Measurements from ENCODE around the gene SPO11.
"Not testable (repeated sequence)": the region's sequence is repeated elsewhere in the genome, so short reads cannot be mapped to it uniquely, and the experiment has no call there.

Gene SPO11

GRCh38 chr20:57347393-57347792, 17.8 kb downstream of the SPO11 start:
- DNase-seq, result no peak

- not testable (repeated sequence) for DNase-seq
Observed at GRCh38 chr20:57348200-57348921, 18.8 kb downstream of the SPO11 start.

GRCh38 chr20:57348922-57349574, 19.4 kb downstream of the SPO11 start:
- not testable (repeated sequence) for DNase-seq

DNA sequence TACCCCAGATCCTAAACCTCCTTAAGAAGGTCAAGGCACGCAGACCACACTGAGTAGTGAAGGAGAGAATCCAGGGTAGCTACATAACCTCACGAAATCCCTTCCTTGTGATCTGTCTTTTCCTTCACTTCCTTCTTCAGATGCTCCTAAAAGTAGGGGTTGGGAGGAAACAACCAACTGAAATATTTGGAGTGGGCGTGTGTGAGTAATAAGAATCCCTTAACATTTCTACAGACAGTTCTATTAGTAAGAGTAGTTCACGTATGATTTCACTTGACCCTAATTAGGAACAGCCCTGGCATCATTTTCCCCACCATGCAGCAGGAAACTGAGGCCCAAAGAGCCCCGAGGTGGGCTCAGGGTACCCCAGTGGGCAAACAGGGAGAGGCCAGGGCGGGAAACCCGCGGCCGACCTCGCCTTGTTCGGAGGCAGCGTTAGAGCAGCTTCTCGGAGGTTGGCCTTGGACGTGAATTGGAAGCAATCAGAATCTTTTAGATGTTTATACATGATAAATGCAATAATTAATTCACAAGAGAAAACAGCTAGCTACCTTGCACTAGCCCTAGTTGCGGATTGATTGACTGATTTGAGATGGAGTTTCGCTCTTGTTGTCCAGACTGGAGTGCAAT, 20.6 kb downstream of the SPO11 start:
- no peak for DNase-seq

GRCh38 chr20:57350726-57351041, 21.1 kb downstream of the SPO11 start:
- DNase-seq, result not testable (repeated sequence)

GRCh38 chr20:57351042-57351783, 21.6 kb downstream of the SPO11 start, which contains the start of gene RAE1:
Gene RAE1 (plus strand): TSS chr20:57351255. CDS start chr20:57354039, 2,784 bp downstream.
- DNase-seq, result peak; percentile 93

GRCh38 chr20:57352305-57352704, 22.7 kb downstream of the SPO11 start:
- no peak for DNase-seq

DNA sequence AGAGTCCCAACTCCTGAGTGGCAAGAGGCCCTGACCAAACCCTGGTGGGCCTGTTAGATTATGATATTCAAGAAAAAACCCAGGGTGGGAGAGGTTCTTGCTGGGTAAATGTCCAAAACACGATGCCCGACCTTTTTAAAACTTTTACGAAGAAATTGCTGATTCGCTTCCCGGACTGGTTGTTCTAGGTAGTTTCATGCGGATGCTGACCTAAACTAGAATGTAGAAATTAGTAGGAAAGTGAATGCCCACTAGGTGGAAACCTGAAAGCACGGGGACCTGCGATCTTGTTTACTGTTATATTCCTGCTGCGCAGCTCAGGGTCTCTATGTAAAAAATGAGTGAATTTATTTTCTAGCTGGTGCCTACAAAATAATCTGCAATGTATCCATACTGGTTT, 23.7 kb downstream of the SPO11 start:
- DNase-seq, result no peak

DNA sequence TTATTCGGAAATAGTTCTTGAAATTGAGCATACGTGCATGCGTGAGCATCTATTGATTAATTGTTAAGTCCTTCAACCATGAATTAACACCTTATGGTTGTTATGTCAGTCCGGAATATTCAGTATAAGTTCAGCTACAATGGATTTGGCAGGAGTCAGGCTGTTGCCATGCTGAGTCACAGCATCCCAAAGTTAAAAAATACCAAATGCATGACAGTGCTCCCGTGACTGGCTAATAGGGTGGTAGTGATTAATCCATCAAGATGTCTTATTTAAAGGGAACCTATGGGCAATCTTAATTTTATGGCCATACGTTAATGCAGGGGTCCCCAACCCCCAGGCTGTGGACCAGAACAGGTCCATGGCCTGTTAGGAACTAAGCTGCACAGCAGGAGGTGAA, 31.9 kb downstream of the SPO11 start:
- DNase-seq, result no peak

DNA sequence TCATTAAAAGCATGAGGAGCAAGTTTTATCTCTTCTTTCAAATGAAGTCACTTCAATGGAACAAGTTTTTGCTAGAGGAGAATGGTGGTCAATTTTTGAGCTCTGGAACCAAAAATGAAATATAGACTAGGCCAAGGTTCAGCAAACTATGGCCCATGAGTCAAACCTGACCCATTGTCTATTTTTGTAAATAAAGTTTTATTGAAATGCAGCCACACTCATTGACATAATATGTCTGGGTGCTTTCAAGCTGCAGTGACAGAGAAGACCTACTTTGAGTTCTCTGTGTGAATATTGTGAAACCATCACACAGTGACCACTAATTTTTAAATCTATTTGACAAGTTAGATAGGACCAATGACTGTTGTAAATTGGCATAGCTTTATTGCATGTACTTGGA, 34.8 kb downstream of the SPO11 start:
- DNase-seq, result no peak

- DNase-seq, result no peak
Observed at GRCh38 chr20:57369596-57369995, 40.0 kb downstream of the SPO11 start.

DNA sequence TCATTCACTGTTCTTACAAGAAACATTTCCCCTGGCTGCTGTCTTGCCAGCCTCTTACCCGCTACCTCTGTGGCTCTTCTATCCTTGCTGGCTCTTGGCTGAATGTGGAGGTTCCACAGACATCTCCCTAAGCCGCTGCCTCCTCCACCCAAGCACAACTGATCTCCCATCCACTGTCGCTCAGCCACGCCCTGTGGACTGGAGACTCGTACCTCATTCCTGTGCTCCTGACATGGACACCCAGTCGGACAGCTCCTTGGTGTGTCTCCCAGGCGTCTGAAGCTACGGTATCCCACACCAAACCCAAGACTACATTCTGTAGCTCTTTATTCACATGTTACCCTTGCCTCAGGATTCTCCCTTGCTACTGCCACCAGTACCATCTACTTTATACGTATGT, 40.7 kb downstream of the SPO11 start:
- no peak for DNase-seq

GRCh38 chr20:57371363-57371762, 41.8 kb downstream of the SPO11 start:
- DNase-seq, result no peak

GRCh38 chr20:57372157-57372556, 42.6 kb downstream of the SPO11 start:
- no peak for DNase-seq

DNA sequence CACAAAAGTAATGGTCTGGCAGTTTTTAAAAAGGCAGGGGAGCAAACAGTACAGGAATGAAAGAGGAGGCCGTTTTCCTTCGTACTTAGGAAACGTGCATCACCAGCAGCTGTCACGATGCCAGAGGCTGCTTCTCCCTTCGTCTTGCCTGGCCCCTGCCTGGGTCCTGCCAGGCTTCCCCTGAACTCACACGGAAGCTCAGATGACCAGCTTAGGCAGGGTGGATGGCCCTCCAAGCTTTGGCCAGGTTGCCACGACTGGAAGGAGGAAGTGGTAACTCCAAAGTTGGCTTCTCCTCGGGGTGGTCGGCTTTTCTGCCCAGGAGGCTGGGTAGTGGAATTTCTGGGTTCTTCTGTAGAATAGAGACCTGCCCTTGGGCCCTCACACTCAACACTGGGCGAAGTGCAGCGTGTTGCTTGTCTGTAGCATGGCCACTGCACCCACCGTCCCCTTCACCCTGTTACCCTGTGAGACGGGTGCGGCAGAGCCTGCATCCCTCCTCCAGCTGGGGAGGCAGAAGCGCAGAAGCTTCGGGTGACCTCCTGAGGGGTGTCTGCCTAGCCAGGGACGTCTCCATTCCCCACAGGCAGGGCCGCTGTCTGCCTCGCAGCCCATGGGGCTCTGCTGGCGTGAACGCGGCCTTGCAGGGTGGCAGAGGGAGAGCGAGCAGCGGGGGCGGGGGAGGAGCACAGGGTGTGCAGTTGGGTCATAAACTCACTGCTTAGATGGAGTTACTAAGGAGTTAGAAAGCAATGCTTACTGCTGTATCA, 43.2 kb downstream of the SPO11 start:
- no peak for DNase-seq

DNA sequence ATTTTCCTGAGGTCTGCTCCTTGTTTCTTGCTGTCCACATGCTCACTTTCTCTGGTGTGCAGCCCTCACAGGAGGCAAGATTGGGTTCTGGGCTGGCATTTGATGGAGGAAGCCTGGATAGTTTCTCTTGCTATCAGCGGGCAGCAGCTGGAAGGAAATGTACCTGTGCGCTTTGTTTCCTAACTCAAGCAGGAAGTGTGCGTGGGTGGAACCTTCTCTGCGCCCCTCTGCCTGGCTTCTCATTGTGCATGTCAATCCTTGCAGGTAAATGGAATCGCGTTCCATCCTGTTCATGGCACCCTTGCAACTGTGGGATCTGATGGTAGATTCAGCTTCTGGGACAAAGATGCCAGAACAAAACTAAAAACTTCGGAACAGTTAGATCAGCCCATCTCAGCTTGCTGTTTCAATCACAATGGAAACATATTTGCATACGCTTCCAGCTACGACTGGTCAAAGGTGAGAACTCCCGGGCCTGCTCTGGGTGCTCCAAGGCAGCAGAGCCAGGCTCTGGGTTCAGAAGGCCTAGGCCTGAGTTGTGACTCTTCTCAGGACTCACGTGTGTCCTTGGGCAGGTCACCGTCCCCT, 44.8 kb downstream of the SPO11 start:
- DNase-seq, result no peak

DNA sequence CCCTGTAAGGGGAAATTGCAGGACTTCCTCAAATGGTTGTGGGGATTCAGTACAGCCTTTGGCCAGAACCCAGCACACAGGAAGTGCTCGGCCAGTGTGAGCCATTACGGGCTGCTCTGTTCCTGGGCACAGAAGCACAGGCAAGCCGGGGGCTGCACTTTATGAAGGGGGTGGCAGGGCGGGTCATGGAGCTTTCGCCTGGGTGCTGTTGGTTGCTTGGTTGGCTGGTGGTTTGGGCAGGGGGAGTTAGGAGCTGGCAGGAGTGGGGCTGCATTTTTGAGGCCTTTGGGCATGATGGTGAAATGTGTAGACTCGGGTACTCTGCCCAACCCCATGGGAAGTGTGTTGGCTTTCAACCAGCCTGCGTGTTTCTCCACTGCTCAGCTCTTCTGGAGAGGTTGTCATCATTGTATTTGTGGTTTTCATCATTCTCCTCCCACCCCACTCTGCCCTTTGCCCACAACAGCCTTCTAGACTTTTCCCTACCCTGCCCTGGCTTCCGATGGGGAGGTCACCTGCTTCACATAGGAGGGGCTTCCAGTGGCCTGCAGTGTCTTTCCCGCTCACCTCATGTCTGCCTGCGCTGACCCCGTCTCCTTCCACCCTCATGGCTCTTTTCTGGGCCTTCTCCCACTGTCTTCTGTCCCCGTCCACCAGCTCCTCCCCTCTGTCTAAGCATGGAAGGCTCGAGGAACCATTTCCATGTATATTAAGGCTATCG, 45.5 kb downstream of the SPO11 start:
- DNase-seq, result no peak

DNA sequence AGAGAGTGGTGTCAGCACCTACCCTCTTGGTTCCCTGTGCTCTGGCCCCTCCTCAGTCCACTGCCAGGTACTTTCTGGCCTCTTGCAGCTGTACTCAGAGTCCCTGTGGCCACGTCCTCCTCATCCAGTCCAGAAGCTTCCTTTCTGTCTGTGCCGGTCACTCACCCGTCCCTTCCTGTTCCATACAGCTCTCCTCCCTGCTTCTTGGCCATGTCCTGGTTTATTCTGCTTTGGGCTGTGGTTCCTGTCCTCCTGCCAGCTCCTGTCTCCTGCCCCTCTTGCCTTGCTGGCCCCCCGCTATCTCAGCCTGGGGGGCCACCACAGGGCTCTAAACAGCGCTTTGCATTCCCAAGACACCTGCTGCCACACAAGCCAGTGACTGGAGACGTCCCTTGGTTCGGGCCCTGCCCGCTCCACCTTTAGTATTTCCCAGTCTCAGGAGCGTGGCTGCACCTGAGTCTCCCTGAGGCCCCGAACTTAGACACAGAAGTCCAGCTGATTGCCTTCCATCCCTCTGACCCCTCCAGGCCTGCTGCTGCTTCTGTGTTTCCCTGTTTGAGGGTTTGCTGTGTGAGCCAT, 46.1 kb downstream of the SPO11 start:
- no peak for DNase-seq

DNA sequence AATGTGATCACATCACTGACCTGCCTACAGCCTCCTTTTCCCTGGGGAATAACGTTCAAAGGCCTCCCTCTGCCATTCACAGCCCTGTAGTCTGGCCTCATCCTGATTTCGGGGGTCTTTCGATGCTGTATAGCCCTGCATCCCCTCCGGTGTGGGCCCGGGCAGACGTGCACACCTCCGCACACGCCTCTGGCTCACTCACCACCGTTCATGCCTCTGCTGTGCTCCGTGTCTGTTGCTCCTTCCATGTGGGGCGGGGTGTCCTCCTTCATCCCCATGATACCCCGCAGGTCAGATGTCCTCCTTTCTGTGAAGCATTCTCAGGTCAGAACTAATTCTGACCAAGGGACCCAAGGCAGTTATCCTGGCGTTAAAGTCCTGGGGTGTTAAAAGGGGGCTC, 47.7 kb downstream of the SPO11 start:
- no peak for DNase-seq

DNA sequence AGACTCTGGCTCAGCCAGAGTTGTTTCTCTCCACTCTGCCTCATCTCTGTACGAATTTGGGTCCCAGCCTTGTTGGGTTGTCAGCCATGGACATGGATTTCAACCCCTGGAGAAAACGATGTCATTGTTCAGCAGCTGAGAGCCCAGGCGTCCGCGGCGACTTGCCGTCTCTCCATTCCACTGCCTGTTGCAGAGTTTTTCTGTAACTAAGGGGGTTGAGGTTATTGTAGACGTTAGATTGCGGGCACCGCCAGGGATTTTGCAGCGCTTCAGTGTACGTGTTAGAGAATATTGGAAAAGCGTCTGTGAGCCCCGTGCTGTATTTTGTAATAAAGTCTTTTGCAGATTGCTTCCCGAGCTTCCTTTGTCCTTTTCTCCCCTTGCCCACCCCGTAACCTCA, 48.5 kb downstream of the SPO11 start:
- no peak for DNase-seq

DNA sequence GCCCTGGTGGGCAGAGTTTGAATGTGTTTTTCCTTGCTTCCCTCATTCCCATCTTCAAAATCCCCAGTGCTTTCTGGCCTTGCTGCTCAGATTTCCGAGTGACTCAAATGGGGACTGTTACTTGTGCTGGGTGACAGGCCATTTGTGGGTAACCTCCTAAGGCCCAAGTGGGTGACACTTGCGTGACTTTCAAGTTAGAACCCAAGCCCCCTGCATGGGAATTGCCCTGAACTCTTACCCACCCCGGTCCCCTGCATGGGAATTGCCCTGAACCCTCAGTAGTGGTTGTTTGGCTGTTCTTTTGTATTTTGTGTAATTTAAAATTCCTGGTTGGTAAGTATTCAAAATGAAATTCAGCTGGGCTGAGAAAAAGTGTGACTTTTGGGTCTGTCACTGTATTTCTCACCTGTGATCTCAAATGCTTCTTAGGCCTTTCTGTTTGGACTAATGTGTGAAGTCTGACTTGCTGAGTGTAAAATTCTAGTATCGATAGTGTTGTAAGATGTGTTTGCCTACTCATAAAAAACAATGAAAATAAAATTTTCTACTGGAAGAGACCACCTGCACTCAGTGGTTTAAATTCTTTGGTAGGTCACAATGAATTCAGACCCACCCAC, 49.2 kb downstream of the SPO11 start:
- DNase-seq, result no peak
